Measurements from ENCODE around the gene TMEM11.
"Not testable (repeated sequence)": the region's sequence is repeated elsewhere in the genome, so short reads cannot be mapped to it uniquely, and the experiment has no call there.

The TMEM11 gene

GRCh38 chr17:21242026-21242697 lies 28.2 kb upstream of the TMEM11 start:
- no peak for DNase-seq

- no peak for DNase-seq
Observed at GRCh38 chr17:21241564-21241963, 27.6 kb upstream of the TMEM11 start.

GRCh38 chr17:21240369-21241055 lies 26.6 kb upstream of the TMEM11 start:
- DNase-seq, result no peak

- no peak for DNase-seq
Observed at GRCh38 chr17:21239680-21240368, 25.9 kb upstream of the TMEM11 start.

- no peak for DNase-seq
Observed at GRCh38 chr17:21235921-21236320, 22.0 kb upstream of the TMEM11 start.

- DNase-seq, result no peak
Observed at GRCh38 chr17:21233581-21234347, 19.8 kb upstream of the TMEM11 start.

- no peak for DNase-seq
Observed at GRCh38 chr17:21232033-21232749, 18.2 kb upstream of the TMEM11 start.

GRCh38 chr17:21231533-21231932 lies 17.6 kb upstream of the TMEM11 start:
- no peak for DNase-seq

GRCh38 chr17:21228845-21229244 lies 14.9 kb upstream of the TMEM11 start:
- no peak for DNase-seq

GRCh38 chr17:21228111-21228510 lies 14.2 kb upstream of the TMEM11 start:
- DNase-seq, result no peak

GRCh38 chr17:21227277-21227676 lies 13.3 kb upstream of the TMEM11 start:
- DNase-seq, result not testable (repeated sequence)

GRCh38 chr17:21223086-21223485 lies 9.1 kb upstream of the TMEM11 start:
- DNase-seq, result no peak

GRCh38 chr17:21218831-21219380 lies 4.9 kb upstream of the TMEM11 start:
- no peak for DNase-seq

- DNase-seq, result no peak
Observed at GRCh38 chr17:21218101-21218500, 4.1 kb upstream of the TMEM11 start.

GRCh38 chr17:21217346-21217745 lies 3.4 kb upstream of the TMEM11 start:
- no peak for DNase-seq

GRCh38 chr17:21215935-21216334 lies 2.0 kb upstream of the TMEM11 start:
- no peak for DNase-seq

- DNase-seq, result no peak
Observed at GRCh38 chr17:21214777-21215541, 998 bp upstream of the TMEM11 start.

GRCh38 chr17:21213638-21214014 lies 335 bp downstream of the TMEM11 start:
- DNase-seq, result no peak

- no peak for DNase-seq
Observed at GRCh38 chr17:21212826-21213637, 929 bp downstream of the TMEM11 start.

GRCh38 chr17:21211825-21212479 lies 2.0 kb downstream of the TMEM11 start:
- no peak for DNase-seq

Measured in GOT3 (cell line).